ENCODE measurements around the gene STH.

Gene STH

DNA sequence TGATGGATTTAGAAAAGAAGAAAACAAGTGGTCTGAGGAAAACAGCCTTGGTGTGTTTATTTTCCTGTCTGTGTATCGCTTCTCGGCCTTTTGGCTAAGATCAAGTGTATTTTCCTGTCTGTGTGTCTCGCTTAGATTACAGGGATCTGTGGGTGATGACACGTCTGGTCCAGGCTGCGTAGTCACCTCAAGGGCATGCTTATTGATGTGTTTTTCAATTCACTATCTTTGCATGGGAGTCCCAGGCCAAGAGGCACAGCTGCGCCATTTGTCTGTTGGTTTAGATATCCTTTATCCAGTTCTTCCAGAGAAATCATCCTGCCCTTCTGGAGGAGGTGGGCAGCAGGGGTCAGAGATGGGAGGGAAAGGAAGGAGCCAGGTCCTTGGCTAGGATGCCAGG lies 47.1 kb upstream of the STH start:
- Histone ChIP-seq H3K27me3 (ENCODE audit: control insufficient read depth, insufficient read depth, low read length) (no peaks in the 10 kb centered on the region), H3K9ac (no peak overlapping the region), H3K4me2 (ENCODE audit: low read length) (no peak overlapping the region), H3K4me3 (ENCODE audit: low read depth, low read length) (no peak overlapping the region), H3K36me3 (ENCODE audit: control insufficient read depth, insufficient read depth, low read length) (no peaks in the 10 kb centered on the region), H2AFZ (no peak overlapping the region), H3K79me2 (peaks cover 4% of the 10 kb centered on the region), H3K27ac (no peak overlapping the region), H3K4me1 (peaks cover 12% of the 10 kb centered on the region), H3K9me3 (ENCODE audit: control insufficient read depth, low read length) (no peaks in the 10 kb centered on the region)
- TF ChIP-seq, protein P1, sequence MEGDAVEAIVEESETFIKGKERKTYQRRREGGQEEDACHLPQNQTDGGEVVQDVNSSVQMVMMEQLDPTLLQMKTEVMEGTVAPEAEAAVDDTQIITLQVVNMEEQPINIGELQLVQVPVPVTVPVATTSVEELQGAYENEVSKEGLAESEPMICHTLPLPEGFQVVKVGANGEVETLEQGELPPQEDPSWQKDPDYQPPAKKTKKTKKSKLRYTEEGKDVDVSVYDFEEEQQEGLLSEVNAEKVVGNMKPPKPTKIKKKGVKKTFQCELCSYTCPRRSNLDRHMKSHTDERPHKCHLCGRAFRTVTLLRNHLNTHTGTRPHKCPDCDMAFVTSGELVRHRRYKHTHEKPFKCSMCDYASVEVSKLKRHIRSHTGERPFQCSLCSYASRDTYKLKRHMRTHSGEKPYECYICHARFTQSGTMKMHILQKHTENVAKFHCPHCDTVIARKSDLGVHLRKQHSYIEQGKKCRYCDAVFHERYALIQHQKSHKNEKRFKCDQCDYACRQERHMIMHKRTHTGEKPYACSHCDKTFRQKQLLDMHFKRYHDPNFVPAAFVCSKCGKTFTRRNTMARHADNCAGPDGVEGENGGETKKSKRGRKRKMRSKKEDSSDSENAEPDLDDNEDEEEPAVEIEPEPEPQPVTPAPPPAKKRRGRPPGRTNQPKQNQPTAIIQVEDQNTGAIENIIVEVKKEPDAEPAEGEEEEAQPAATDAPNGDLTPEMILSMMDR (IDR thresholded peaks at IDR 0.05) = no peak

DNA sequence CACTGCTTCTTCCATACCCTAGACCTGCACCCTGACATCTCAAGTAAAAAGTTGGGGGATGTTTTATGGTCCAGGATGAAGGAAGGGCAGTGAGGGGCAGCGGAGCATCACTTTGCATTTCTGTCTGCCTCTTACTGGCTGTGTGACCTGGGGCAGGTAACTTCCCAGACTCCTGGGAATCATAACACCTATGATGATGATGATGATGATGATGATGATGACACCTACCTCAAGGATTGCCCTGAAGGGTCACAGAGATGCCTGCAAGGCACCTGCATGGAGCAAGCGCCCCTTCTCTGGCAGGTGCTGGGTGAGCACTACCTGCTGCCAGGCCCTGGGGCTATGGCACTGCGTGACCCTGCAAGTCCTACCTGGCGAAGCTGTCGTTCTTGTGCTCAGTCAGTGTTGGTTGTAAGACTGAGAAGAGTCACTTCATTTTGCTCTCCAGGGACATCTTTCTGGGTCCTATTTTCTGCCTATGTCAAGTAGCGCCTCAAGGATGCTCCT lies 46.2 kb upstream of the STH start:
- Histone ChIP-seq H3K4me1 (peaks cover 12% of the 10 kb centered on the region), H3K9me3 (ENCODE audit: control insufficient read depth, low read length) (no peaks in the 10 kb centered on the region), H2AFZ (no peak overlapping the region), H3K27me3 (ENCODE audit: control insufficient read depth, insufficient read depth, low read length) (no peaks in the 10 kb centered on the region), H3K4me2 (ENCODE audit: low read length) (no peak overlapping the region), H3K36me3 (ENCODE audit: control insufficient read depth, insufficient read depth, low read length) (no peaks in the 10 kb centered on the region), H3K4me3 (ENCODE audit: low read depth, low read length) (no peak overlapping the region), H3K27ac (no peak overlapping the region), H3K79me2 (peaks cover 6% of the 10 kb centered on the region), H3K9ac (no peak overlapping the region)
- TF ChIP-seq, protein P1 (IDR thresholded peaks at IDR 0.05) = no peak

DNA sequence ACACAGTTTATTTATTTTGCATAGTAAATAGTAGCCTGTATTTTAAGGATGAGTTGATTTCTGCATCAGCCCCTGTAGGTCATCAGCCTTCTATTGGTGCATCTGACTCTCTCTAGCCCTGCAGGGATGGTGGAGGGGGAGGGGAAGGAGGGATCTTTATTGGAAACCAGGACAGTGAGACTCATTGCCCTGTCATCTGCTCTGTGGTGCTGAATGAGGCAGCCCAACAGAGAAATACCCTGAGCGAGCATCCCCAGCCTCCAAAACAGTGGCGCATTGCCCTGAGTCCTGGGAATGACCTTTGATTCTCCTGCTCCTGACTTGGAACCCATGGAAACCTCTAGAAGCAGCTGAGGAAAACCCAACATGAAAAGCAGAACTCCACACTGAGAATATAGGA lies 45.5 kb upstream of the STH start:
- H3K36me3 ChIP-seq (ENCODE audit: control insufficient read depth, insufficient read depth, low read length) = no peaks in the 10 kb centered on the region
- H3K9me3 ChIP-seq (ENCODE audit: control insufficient read depth, low read length) = no peaks in the 10 kb centered on the region
- peaks cover 6% of the 10 kb centered on the region for H3K4me1 ChIP-seq
- no peak overlapping the region for H2AFZ ChIP-seq
- TF ChIP-seq, protein P1 (IDR thresholded peaks at IDR 0.05) = no peak
- H3K79me2 ChIP-seq = peaks cover 6% of the 10 kb centered on the region
- H3K9ac ChIP-seq = no peak overlapping the region
- no peak overlapping the region for H3K4me3 ChIP-seq (ENCODE audit: low read depth, low read length)
- no peaks in the 10 kb centered on the region for H3K27me3 ChIP-seq (ENCODE audit: control insufficient read depth, insufficient read depth, low read length)
- no peak overlapping the region for H3K4me2 ChIP-seq (ENCODE audit: low read length)
- no peak overlapping the region for H3K27ac ChIP-seq

DNA sequence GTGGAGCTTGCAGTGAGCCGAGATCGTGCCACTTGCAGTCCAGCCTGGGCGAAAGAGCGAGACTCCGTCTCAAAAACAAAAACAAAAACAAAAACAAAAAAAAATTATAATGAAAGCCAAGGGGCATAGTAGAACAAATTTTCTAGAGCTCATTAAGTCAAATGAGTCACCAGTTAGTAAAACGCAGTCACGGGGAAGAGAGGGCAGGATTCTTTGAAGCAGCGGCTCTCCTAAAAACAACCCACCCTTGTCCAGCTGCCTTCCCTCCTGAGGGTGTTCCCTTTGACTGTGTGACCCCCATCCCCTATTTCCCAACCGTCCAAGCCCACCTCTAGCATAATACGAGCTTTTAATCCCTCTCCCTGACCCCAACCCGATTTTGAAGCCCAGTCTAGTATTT lies 44.1 kb upstream of the STH start:
- TF ChIP-seq, protein P1 (IDR thresholded peaks at IDR 0.05) = no peak
- Histone ChIP-seq H3K27ac (no peak overlapping the region), H3K36me3 (ENCODE audit: control insufficient read depth, insufficient read depth, low read length) (no peaks in the 10 kb centered on the region), H3K9ac (no peak overlapping the region), H3K79me2 (peaks cover 6% of the 10 kb centered on the region), H3K4me1 (no peaks in the 10 kb centered on the region), H3K4me2 (ENCODE audit: low read length) (no peak overlapping the region), H3K4me3 (ENCODE audit: low read depth, low read length) (no peak overlapping the region), H3K9me3 (ENCODE audit: control insufficient read depth, low read length) (no peaks in the 10 kb centered on the region), H2AFZ (no peak overlapping the region), H3K27me3 (ENCODE audit: control insufficient read depth, insufficient read depth, low read length) (no peaks in the 10 kb centered on the region)

DNA sequence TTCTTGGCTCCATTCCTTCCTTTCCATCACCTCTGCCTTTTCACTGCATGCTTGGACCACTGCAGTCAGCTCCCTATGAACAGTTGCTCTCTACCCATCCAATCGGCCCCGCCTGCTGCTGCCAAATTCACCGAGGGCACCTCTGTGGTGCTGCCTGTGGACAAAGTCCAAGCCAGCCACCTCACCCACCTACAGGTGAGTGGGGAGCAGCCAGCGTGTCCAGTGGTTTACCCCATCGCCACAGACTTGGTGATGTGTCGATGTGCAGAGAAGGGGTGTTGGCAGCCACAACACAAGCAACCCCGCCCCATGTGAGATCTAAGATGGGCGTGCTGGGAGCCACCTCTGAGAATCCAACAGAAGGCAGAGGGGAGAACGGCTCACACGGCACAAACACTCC lies 43.7 kb upstream of the STH start:
- TF ChIP-seq, protein P1 (IDR thresholded peaks at IDR 0.05) = no peak
- Histone ChIP-seq H3K4me2 (ENCODE audit: low read length) (no peak overlapping the region), H3K27ac (no peak overlapping the region)

More for the DNA sequence above, 43.7 kb upstream of the STH start:
- Histone ChIP-seq H3K9me3 (ENCODE audit: control insufficient read depth, low read length) (no peaks in the 10 kb centered on the region), H3K27me3 (ENCODE audit: control insufficient read depth, insufficient read depth, low read length) (no peaks in the 10 kb centered on the region), H3K4me3 (ENCODE audit: low read depth, low read length) (no peak overlapping the region), H2AFZ (no peak overlapping the region), H3K36me3 (ENCODE audit: control insufficient read depth, insufficient read depth, low read length) (no peaks in the 10 kb centered on the region), H3K9ac (no peak overlapping the region), H3K4me1 (no peaks in the 10 kb centered on the region), H3K79me2 (peaks cover 6% of the 10 kb centered on the region)
